DND-41 (cell line): ENCODE data around the gene CAB39L.

Experiments
- CTCF ChIP-seq: IDR thresholded peaks from 2 replicates; pipeline ENCODE4 v1.5.1; 2012; ENCODE audit warnings: borderline replicate concordance, low read length, moderate library complexity, mild to moderate bottlenecking; ENCODE audit not compliant: poor library complexity, severe bottlenecking; ENCODE audit errors: extremely low read depth
- EZH2 ChIP-seq: IDR thresholded peaks from 3 replicates; pipeline ENCODE4 v1.6.1; 2012; ENCODE audit warnings: borderline replicate concordance, low read depth, mild to moderate bottlenecking, moderate library complexity, low read length, inconsistent platforms; ENCODE audit not compliant: severe bottlenecking

- TF ChIP-seq CTCF (no peak), EZH2 (no peak)
Measured at GRCh38 chr13:49307365-49307764, 136.5 kb downstream of the CAB39L start.
